Measurements from ENCODE around the gene NHERF1. TPM values are rescaled to one million over a fixed set of nuclear protein-coding genes. Genes with fewer than 3 reads are reported as not detected.

The NHERF1 gene
- total and polyA plus RNA-seq, 2 of the 13 experiments (the other 11 are each of a cell fraction or from before 2014, with no cell fraction given), result 169 to 269 TPM

GRCh38 chr17:74748529-74749278, at the start of gene NHERF1 (continued):
- TF ChIP-seq, protein P1, sequence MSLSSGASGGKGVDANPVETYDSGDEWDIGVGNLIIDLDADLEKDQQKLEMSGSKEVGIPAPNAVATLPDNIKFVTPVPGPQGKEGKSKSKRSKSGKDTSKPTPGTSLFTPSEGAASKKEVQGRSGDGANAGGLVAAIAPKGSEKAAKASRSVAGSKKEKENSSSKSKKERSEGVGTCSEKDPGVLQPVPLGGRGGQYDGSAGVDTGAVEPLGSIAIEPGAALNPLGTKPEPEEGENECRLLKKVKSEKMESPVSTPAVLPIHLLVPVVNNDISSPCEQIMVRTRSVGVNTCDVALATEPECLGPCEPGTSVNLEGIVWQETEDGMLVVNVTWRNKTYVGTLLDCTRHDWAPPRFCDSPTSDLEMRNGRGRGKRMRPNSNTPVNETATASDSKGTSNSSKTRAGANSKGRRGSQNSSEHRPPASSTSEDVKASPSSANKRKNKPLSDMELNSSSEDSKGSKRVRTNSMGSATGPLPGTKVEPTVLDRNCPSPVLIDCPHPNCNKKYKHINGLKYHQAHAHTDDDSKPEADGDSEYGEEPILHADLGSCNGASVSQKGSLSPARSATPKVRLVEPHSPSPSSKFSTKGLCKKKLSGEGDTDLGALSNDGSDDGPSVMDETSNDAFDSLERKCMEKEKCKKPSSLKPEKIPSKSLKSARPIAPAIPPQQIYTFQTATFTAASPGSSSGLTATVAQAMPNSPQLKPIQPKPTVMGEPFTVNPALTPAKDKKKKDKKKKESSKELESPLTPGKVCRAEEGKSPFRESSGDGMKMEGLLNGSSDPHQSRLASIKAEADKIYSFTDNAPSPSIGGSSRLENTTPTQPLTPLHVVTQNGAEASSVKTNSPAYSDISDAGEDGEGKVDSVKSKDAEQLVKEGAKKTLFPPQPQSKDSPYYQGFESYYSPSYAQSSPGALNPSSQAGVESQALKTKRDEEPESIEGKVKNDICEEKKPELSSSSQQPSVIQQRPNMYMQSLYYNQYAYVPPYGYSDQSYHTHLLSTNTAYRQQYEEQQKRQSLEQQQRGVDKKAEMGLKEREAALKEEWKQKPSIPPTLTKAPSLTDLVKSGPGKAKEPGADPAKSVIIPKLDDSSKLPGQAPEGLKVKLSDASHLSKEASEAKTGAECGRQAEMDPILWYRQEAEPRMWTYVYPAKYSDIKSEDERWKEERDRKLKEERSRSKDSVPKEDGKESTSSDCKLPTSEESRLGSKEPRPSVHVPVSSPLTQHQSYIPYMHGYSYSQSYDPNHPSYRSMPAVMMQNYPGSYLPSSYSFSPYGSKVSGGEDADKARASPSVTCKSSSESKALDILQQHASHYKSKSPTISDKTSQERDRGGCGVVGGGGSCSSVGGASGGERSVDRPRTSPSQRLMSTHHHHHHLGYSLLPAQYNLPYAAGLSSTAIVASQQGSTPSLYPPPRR (CRISPR knock-in tag; IDR thresholded peaks at IDR 0.05; ENCODE audit: borderline replicate concordance), result 0 out of 2 replicates have a peak, but pooled peaks have one; percentile 10
- TF ChIP-seq ZBTB44 (CRISPR knock-in tag; IDR thresholded peaks at IDR 0.05), result peak; percentile 29; the same call in 1 of the 2 replicates
- no peak; the same call in 1 of the 2 replicates for TF ChIP-seq ZNF501 (CRISPR knock-in tag; IDR thresholded peaks at IDR 0.05)
- TF ChIP-seq, protein P2, sequence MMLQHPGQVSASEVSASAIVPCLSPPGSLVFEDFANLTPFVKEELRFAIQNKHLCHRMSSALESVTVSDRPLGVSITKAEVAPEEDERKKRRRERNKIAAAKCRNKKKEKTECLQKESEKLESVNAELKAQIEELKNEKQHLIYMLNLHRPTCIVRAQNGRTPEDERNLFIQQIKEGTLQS (CRISPR knock-in tag; IDR thresholded peaks at IDR 0.05), result peak; percentile 58; the same call in 1 of the 2 replicates
- TF ChIP-seq STAT6 (CRISPR knock-in tag; IDR thresholded peaks at IDR 0.05; ENCODE audit: borderline replicate concordance), result 0 out of 2 replicates have a peak, but pooled peaks have one; percentile 22
- TF ChIP-seq KDM5A (IDR thresholded peaks at IDR 0.05; ENCODE audit: borderline replicate concordance, low read length), result no peak; the same call in 1 of the 2 replicates
- 0 out of 2 replicates have a peak, but pooled peaks have one; percentile 49 for TF ChIP-seq GFI1 (CRISPR knock-in tag; IDR thresholded peaks at IDR 0.05; ENCODE audit: borderline replicate concordance)
- TF ChIP-seq, protein P3, sequence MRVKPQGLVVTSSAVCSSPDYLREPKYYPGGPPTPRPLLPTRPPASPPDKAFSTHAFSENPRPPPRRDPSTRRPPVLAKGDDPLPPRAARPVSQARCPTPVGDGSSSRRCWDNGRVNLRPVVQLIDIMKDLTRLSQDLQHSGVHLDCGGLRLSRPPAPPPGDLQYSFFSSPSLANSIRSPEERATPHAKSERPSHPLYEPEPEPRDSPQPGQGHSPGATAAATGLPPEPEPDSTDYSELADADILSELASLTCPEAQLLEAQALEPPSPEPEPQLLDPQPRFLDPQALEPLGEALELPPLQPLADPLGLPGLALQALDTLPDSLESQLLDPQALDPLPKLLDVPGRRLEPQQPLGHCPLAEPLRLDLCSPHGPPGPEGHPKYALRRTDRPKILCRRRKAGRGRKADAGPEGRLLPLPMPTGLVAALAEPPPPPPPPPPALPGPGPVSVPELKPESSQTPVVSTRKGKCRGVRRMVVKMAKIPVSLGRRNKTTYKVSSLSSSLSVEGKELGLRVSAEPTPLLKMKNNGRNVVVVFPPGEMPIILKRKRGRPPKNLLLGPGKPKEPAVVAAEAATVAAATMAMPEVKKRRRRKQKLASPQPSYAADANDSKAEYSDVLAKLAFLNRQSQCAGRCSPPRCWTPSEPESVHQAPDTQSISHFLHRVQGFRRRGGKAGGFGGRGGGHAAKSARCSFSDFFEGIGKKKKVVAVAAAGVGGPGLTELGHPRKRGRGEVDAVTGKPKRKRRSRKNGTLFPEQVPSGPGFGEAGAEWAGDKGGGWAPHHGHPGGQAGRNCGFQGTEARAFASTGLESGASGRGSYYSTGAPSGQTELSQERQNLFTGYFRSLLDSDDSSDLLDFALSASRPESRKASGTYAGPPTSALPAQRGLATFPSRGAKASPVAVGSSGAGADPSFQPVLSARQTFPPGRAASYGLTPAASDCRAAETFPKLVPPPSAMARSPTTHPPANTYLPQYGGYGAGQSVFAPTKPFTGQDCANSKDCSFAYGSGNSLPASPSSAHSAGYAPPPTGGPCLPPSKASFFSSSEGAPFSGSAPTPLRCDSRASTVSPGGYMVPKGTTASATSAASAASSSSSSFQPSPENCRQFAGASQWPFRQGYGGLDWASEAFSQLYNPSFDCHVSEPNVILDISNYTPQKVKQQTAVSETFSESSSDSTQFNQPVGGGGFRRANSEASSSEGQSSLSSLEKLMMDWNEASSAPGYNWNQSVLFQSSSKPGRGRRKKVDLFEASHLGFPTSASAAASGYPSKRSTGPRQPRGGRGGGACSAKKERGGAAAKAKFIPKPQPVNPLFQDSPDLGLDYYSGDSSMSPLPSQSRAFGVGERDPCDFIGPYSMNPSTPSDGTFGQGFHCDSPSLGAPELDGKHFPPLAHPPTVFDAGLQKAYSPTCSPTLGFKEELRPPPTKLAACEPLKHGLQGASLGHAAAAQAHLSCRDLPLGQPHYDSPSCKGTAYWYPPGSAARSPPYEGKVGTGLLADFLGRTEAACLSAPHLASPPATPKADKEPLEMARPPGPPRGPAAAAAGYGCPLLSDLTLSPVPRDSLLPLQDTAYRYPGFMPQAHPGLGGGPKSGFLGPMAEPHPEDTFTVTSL (CRISPR knock-in tag; IDR thresholded peaks at IDR 0.05; ENCODE audit: borderline replicate concordance), result peak; percentile 42
- peak; percentile 97 for TF ChIP-seq DBP (CRISPR knock-in tag; IDR thresholded peaks at IDR 0.05; ENCODE audit: not compliant biosample characterization)
